IMR-90 (cell line): Measurements from ENCODE around the gene TRMT13. TPM values are rescaled to one million over a fixed set of nuclear protein-coding genes. Genes with fewer than 3 reads are reported as not detected.

ENCODE experiments used
- ATAC-seq: fragments of 200-7000 bp; cut with Tn5 transposase; 2 replicates; pipeline ENCODE4 v1.9.1; 2020; ENCODE audit warnings: low read depth, mild to moderate bottlenecking, moderate library complexity
- BruUV-seq: library from RNA; stranded (reverse); fragments of 400-500 nt; replicated peaks from 2 replicates; lab custom pipeline; 2021; lab: Mats Ljungman, UMichigan
- CTCF ChIA-PET: fragments of 300-600 bp; formaldehyde crosslinking; extraction: SDS; loops from one replicate; lab custom pipeline; 2021; ENCODE audit warnings: antibody characterized with exemption; lab: Yijun Ruan, JAX
- POLR2A ChIA-PET: fragments of 300-600 bp; sonication (Branson Sonifier 250); formaldehyde crosslinking; loops from one replicate; lab custom pipeline; 2022; ENCODE audit warnings: antibody characterized with exemption; ENCODE audit not compliant: unreplicated experiment; lab: Charles Lee
- DNase-seq: peaks from one replicate; pipeline ENCODE4 v3.0.0; 2013
- H2AFZ ChIP-seq: replicated peaks from 2 replicates; pipeline ENCODE3; 2013; ENCODE audit warnings: low read length, mild to moderate bottlenecking; ENCODE audit not compliant: poor library complexity
- H2AK5ac ChIP-seq: 2 replicates; pipeline ENCODE4 v1.6.1; 2013; ENCODE audit warnings: low read depth, low read length, inconsistent platforms
- H2AK9ac ChIP-seq: replicated peaks from 2 replicates; pipeline ENCODE3; 2013; ENCODE audit warnings: mild to moderate bottlenecking, low read depth, low read length, moderate library complexity; ENCODE audit not compliant: poor library complexity
- H2BK120ac ChIP-seq: 2 replicates; pipeline ENCODE4 v1.6.1; 2013; ENCODE audit warnings: low read depth, low read length, inconsistent platforms
- H2BK15ac ChIP-seq: 3 replicates; pipeline ENCODE4 v1.6.1; 2013; ENCODE audit warnings: low read depth, low read length, inconsistent platforms
- H2BK20ac ChIP-seq: 2 replicates; pipeline ENCODE4 v1.6.1; 2013; ENCODE audit warnings: low read depth, mild to moderate bottlenecking, inconsistent platforms, low read length, moderate library complexity
- H2BK5ac ChIP-seq: 2 replicates; pipeline ENCODE4 v1.6.1; 2013; ENCODE audit warnings: mild to moderate bottlenecking, low read depth, low read length, inconsistent platforms; ENCODE audit not compliant: poor library complexity, severe bottlenecking
- H3K14ac ChIP-seq: replicated peaks from 2 replicates; pipeline ENCODE4 v1.6.1; 2013; ENCODE audit warnings: low read depth, low read length, inconsistent platforms
- H3K18ac ChIP-seq: 2 replicates; pipeline ENCODE4 v1.6.1; 2013; ENCODE audit warnings: low read depth, low read length, control low read depth
- H3K23ac ChIP-seq: 2 replicates; pipeline ENCODE4 v1.6.1; 2013; ENCODE audit warnings: low read depth, low read length, inconsistent platforms
- H3K27ac ChIP-seq: 2 replicates; pipeline ENCODE4 v1.5.1; 2013; ENCODE audit warnings: mild to moderate bottlenecking, control low read depth, low read length; ENCODE audit not compliant: insufficient read depth
- H3K27me3 ChIP-seq: 2 replicates; pipeline ENCODE4 v1.6.1; 2013; ENCODE audit warnings: low read length; ENCODE audit not compliant: control insufficient read depth, insufficient read depth
- H3K36me3 ChIP-seq: 2 replicates; pipeline ENCODE4 v1.6.1; 2013; ENCODE audit warnings: low read length, mixed read lengths; ENCODE audit not compliant: control insufficient read depth, insufficient read depth
- H3K4ac ChIP-seq: 2 replicates; pipeline ENCODE4 v1.6.1; 2013; ENCODE audit warnings: low read depth, low read length, inconsistent platforms
- H3K4me1 ChIP-seq: 2 replicates; pipeline ENCODE4 v1.6.1; 2013; ENCODE audit warnings: low read length, mixed read lengths; ENCODE audit not compliant: control insufficient read depth, insufficient read depth
- H3K4me2 ChIP-seq: 2 replicates; pipeline ENCODE4 v1.6.1; 2013; ENCODE audit warnings: low read depth, mild to moderate bottlenecking, control low read depth, low read length, moderate library complexity
- H3K4me3 ChIP-seq: 2 replicates; pipeline ENCODE4 v1.5.1; 2013; ENCODE audit warnings: low read depth, mild to moderate bottlenecking, control low read depth, low read length, moderate library complexity; ENCODE audit not compliant: insufficient read depth
- H3K56ac ChIP-seq: 2 replicates; pipeline ENCODE4 v1.6.1; 2013; ENCODE audit warnings: low read length, inconsistent platforms; ENCODE audit not compliant: insufficient read depth; ENCODE audit errors: extremely low read depth
- H3K79me1 ChIP-seq, 2 experiments: 2 replicates each; pipeline ENCODE4 v1.6.1; 2013; ENCODE audit warnings: low read length in 2 of 2, inconsistent platforms in 1 of 2, low read depth in 1 of 2
- H3K9ac ChIP-seq: 2 replicates; pipeline ENCODE4 v1.6.1; 2013; ENCODE audit warnings: low read depth, low read length, control low read depth
- H3K9me1 ChIP-seq: 2 replicates; pipeline ENCODE4 v1.6.1; 2013; ENCODE audit warnings: low read length, inconsistent platforms; ENCODE audit not compliant: insufficient read depth
- H3K9me3 ChIP-seq: 2 replicates; pipeline ENCODE4 v1.6.1; 2013; ENCODE audit warnings: low read length; ENCODE audit not compliant: control insufficient read depth, insufficient read depth
- H4K20me1 ChIP-seq: 2 replicates; pipeline ENCODE4 v1.6.1; 2013; ENCODE audit warnings: low read length, inconsistent platforms; ENCODE audit not compliant: insufficient read depth
- H4K5ac ChIP-seq: 2 replicates; pipeline ENCODE4 v1.6.1; 2013; ENCODE audit warnings: mild to moderate bottlenecking, low read depth, low read length, control low read depth
- H4K8ac ChIP-seq, 2 experiments: 2 replicates each; pipeline ENCODE4 v1.6.1; 2013; ENCODE audit warnings: low read depth in 2 of 2, low read length in 2 of 2, control low read depth in 1 of 2, inconsistent platforms in 1 of 2
- H4K91ac ChIP-seq: 2 replicates; pipeline ENCODE4 v1.6.1; 2013; ENCODE audit warnings: low read depth, low read length, inconsistent platforms; ENCODE audit not compliant: insufficient read depth
- BHLHE40 ChIP-seq: fragments of 150-350 bp; IDR thresholded peaks from 2 replicates; pipeline ENCODE4 v1.6.1; 2016; ENCODE audit warnings: mild to moderate bottlenecking, low read depth, low read length
- CEBPB ChIP-seq: IDR thresholded peaks from 2 replicates; pipeline ENCODE4 v1.6.1; 2012; ENCODE audit warnings: low read depth, low read length, improper control_type of control experiment
- CHD1 ChIP-seq: IDR thresholded peaks from 2 replicates; pipeline ENCODE4 v1.6.1; 2012; ENCODE audit warnings: low read depth, low read length, improper control_type of control experiment
- FOS ChIP-seq: fragments of 150-350 bp; IDR thresholded peaks from 2 replicates; pipeline ENCODE4 v1.6.1; 2016; ENCODE audit warnings: low read depth, low read length
- MAFK ChIP-seq: IDR thresholded peaks from 2 replicates; pipeline ENCODE4 v1.6.1; 2012; ENCODE audit warnings: low read depth, low read length, improper control_type of control experiment
- MAZ ChIP-seq: IDR thresholded peaks from 2 replicates; pipeline ENCODE4 v1.6.1; 2012; ENCODE audit warnings: low read depth, mild to moderate bottlenecking, low read length, improper control_type of control experiment, moderate library complexity, borderline replicate concordance
- MXI1 ChIP-seq: IDR thresholded peaks from 2 replicates; pipeline ENCODE4 v1.6.1; 2012; ENCODE audit warnings: low read depth, mild to moderate bottlenecking, low read length, moderate library complexity, borderline replicate concordance
- NFE2L2 ChIP-seq: fragments of 150-350 bp; IDR thresholded peaks from 2 replicates; pipeline ENCODE4 v1.6.1; 2016; ENCODE audit warnings: low read depth, mild to moderate bottlenecking, low read length
- POLR2A ChIP-seq: IDR thresholded peaks from 2 replicates; pipeline ENCODE4 v1.6.1; 2012; ENCODE audit warnings: mild to moderate bottlenecking, low read depth, low read length
- RAD21 ChIP-seq: IDR thresholded peaks from 2 replicates; pipeline ENCODE4 v1.6.1; 2012; ENCODE audit warnings: low read length, improper control_type of control experiment
- RCOR1 ChIP-seq: IDR thresholded peaks from 2 replicates; pipeline ENCODE4 v1.6.1; 2012; ENCODE audit warnings: mild to moderate bottlenecking, low read length, improper control_type of control experiment; ENCODE audit not compliant: insufficient replicate concordance
- RFX5 ChIP-seq: IDR thresholded peaks from 2 replicates; pipeline ENCODE4 v1.8.0; 2012; ENCODE audit warnings: low read depth, mild to moderate bottlenecking, low read length, moderate library complexity
- SMC3 ChIP-seq: fragments of 150-350 bp; IDR thresholded peaks from 2 replicates; pipeline ENCODE4 v1.6.1; 2016; ENCODE audit warnings: low read depth, mild to moderate bottlenecking, antibody characterized with exemption, low read length, moderate library complexity
- WGBS, 2 experiments: methylation state at CpG; one replicate each; pipeline versions ENCODE4 v1.1.5 to v1.1.7; 2013; ENCODE audit warnings: missing lambda C conversion rate in 2 of 2; ENCODE audit not compliant: insufficient read length in 1 of 2; ENCODE audit errors: extremely low coverage in 2 of 2; 5-methylcytosine and 5-hydroxymethylcytosine counted together
- dilution Hi-C: fragments of 300-500 bp; cut with HindIII; formaldehyde crosslinking; loops from one replicate; pipeline ENCODE4 v1.14.3; 2018; ENCODE audit warnings: low sequenced_read_pairs; ENCODE audit not compliant: unreplicated experiment
- in situ Hi-C: fragments of 300-500 bp; cut with MboI; formaldehyde crosslinking; loops from 3 replicates; pipeline ENCODE4 v1.14.3; 2019; ENCODE audit warnings: low sequenced_read_pairs, inconsistent platforms, mixed read lengths
- intact Hi-C: fragments of 100-400 bp; cut with micrococcal nuclease; formaldehyde crosslinking; loops from 2 replicates; pipeline ENCODE4 v1.10.0; 2022
- polyA plus RNA-seq, 3 experiments: library from polyadenylated mRNA; depleted of rRNA; stranded (reverse); fragments of >200 nt; gene quantifications; 2 replicates each; pipeline ENCODE4 v1.2.3, GENCODE V29; 2012; ENCODE audit warnings: low replicate concordance in 1 of 3
- total RNA-seq: library from RNA; depleted of rRNA; stranded (reverse); fragments of >200 nt; gene quantifications from 2 replicates; pipeline ENCODE4 v1.2.3, GENCODE V29; 2012
- TF ChIP-seq, protein P1 (sequence below): fragments of 150-350 bp; IDR thresholded peaks from 2 replicates; pipeline ENCODE4 v1.6.1; 2017; ENCODE audit warnings: mild to moderate bottlenecking, antibody characterized with exemption, low read length, low read depth
- TF ChIP-seq, protein P2 (sequence below): conservative IDR thresholded peaks from 2 replicates; pipeline ENCODE4 v1.5.1; 2012; ENCODE audit warnings: mild to moderate bottlenecking, low read depth, low read length, improper control_type of control experiment
- TF ChIP-seq, protein P3 (sequence below): fragments of 150-350 bp; IDR thresholded peaks from 2 replicates; pipeline ENCODE4 v1.6.1; 2016; ENCODE audit warnings: low read depth, mild to moderate bottlenecking, low read length, moderate library complexity, borderline replicate concordance

Gene TRMT13
- total and polyA plus RNA-seq, 2 of the 4 experiments (the other 2 are of a cell fraction) = 5.2 to 7.7 TPM

DNA sequence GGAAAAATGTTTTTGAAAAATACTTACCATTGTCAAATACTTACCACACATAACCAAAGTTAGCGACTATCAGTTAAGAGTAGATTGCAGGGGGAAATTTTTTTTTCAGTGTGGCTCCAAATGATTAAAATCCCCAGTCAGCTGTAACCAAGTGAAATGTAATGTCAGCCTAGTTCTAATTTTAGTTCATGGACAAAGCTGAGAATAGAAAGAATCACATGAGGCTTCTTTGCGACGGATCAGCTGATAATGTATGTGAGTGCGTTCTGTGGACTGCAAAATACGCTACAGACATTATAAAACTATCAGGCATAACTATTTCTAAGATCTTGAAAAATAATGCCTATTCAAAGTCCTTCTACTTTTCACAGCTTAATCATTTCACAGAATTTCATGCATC lies 45.1 kb downstream of the TRMT13 start, which contains the start of gene LRRC39:
Gene LRRC39 (minus strand): TSS at position 166 of the 400 bp plus-strand sequence. CDS start 9,740 bp downstream, outside the sequence.
- H3K4me3 ChIP-seq = no peak within 1 kb of the TSS
- no peak within 1 kb of the TSS for H3K23ac ChIP-seq
- no peaks in the 10 kb centered on the region for H3K4me1 ChIP-seq
- H3K9me3 ChIP-seq = no peaks in the 10 kb centered on the region
- no peak within 1 kb of the TSS for H2BK5ac ChIP-seq
- H3K4ac ChIP-seq = no peak within 1 kb of the TSS
- no peak within 1 kb of the TSS for H4K8ac ChIP-seq
- no peaks in the 10 kb centered on the region for H3K9me1 ChIP-seq
- no peak for ATAC-seq
- H2AFZ ChIP-seq = no peak within 1 kb of the TSS
- no peak within 1 kb of the TSS for H3K4me2 ChIP-seq
- no peak for DNase-seq
- H3K14ac ChIP-seq = no peak within 1 kb of the TSS
- H3K18ac ChIP-seq = no peak within 1 kb of the TSS
- no peak within 1 kb of the TSS for H2BK120ac ChIP-seq
- no peak within 1 kb of the TSS for H3K9ac ChIP-seq
- H2BK15ac ChIP-seq = no peak within 1 kb of the TSS
- no peak within 1 kb of the TSS for H3K56ac ChIP-seq
- in situ Hi-C loops = no loop called here
- dilution Hi-C loops = no loop called here
- POLR2A ChIA-PET = no interaction called here
- no peak within 1 kb of the TSS for H2BK20ac ChIP-seq
- H3K27me3 ChIP-seq = no peaks in the 10 kb centered on the region
- no peaks in the 10 kb centered on the region for H3K36me3 ChIP-seq
- no peak within 1 kb of the TSS for H2AK5ac ChIP-seq
- CTCF ChIA-PET = no interaction called here
- WGBS, 2 experiments = no CpG with 5 or more reads among the region's 5 CpGs
- intact Hi-C loops = no loop called here
- H4K20me1 ChIP-seq = no peaks in the 10 kb centered on the region
- H4K5ac ChIP-seq = no peak within 1 kb of the TSS
- no peak within 1 kb of the TSS for H4K91ac ChIP-seq
- H3K79me1 ChIP-seq = no peaks in the 10 kb centered on the region
- no peak within 1 kb of the TSS for H2AK9ac ChIP-seq
- no peak within 1 kb of the TSS for H3K27ac ChIP-seq
- no TSS peak for BruUV-seq
- TF ChIP-seq, protein P1, sequence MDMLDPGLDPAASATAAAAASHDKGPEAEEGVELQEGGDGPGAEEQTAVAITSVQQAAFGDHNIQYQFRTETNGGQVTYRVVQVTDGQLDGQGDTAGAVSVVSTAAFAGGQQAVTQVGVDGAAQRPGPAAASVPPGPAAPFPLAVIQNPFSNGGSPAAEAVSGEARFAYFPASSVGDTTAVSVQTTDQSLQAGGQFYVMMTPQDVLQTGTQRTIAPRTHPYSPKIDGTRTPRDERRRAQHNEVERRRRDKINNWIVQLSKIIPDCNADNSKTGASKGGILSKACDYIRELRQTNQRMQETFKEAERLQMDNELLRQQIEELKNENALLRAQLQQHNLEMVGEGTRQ = no peak
- TF ChIP-seq MAFK (no peak), RFX5 (no peak), SMC3 (no peak), NFE2L2 (no peak), POLR2A (no peak), RCOR1 (no peak), CHD1 (no peak), RAD21 (no peak), MXI1 (no peak), MAZ (no peak), CEBPB (no peak), BHLHE40 (no peak), FOS (no peak)
- TF ChIP-seq, protein P2, sequence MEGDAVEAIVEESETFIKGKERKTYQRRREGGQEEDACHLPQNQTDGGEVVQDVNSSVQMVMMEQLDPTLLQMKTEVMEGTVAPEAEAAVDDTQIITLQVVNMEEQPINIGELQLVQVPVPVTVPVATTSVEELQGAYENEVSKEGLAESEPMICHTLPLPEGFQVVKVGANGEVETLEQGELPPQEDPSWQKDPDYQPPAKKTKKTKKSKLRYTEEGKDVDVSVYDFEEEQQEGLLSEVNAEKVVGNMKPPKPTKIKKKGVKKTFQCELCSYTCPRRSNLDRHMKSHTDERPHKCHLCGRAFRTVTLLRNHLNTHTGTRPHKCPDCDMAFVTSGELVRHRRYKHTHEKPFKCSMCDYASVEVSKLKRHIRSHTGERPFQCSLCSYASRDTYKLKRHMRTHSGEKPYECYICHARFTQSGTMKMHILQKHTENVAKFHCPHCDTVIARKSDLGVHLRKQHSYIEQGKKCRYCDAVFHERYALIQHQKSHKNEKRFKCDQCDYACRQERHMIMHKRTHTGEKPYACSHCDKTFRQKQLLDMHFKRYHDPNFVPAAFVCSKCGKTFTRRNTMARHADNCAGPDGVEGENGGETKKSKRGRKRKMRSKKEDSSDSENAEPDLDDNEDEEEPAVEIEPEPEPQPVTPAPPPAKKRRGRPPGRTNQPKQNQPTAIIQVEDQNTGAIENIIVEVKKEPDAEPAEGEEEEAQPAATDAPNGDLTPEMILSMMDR = no peak
- TF ChIP-seq, protein P3, sequence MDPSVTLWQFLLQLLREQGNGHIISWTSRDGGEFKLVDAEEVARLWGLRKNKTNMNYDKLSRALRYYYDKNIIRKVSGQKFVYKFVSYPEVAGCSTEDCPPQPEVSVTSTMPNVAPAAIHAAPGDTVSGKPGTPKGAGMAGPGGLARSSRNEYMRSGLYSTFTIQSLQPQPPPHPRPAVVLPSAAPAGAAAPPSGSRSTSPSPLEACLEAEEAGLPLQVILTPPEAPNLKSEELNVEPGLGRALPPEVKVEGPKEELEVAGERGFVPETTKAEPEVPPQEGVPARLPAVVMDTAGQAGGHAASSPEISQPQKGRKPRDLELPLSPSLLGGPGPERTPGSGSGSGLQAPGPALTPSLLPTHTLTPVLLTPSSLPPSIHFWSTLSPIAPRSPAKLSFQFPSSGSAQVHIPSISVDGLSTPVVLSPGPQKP = no peak
